Ascending aorta (tissue), 2 donors: Measurements from ENCODE around the gene LIN7B. TPM values are rescaled to one million over a fixed set of nuclear protein-coding genes. Genes with fewer than 3 reads are reported as not detected.
"Not testable (repeated sequence)": the region's sequence is repeated elsewhere in the genome, so short reads cannot be mapped to it uniquely, and the experiment has no call there.

Source experiments
- DNase-seq, 2 donors: peaks; one replicate each; pipeline ENCODE4 v3.0.0-alpha.2; 2019; ENCODE audit warnings: low spot score in 2 of 2
- H3K27ac ChIP-seq, 2 donors: fragments of 200-600 bp; sonication (generic); one replicate each; pipeline ENCODE4 v1.5.1; 2016 to 2017; ENCODE audit warnings: mild to moderate bottlenecking in 1 of 2
- H3K27me3 ChIP-seq: fragments of 200-600 bp; sonication (generic); one replicate; pipeline ENCODE4 v1.5.1; 2017
- H3K36me3 ChIP-seq, 2 donors: fragments of 200-600 bp; sonication (generic); one replicate each; pipeline ENCODE4 v1.5.1; 2016
- H3K4me1 ChIP-seq, 2 donors: fragments of 200-600 bp; sonication (generic); one replicate each; pipeline ENCODE4 v1.5.1; 2016 to 2017; ENCODE audit warnings: mild to moderate bottlenecking in 1 of 2
- H3K4me3 ChIP-seq, 2 donors: fragments of 200-600 bp; sonication (generic); one replicate each; pipeline ENCODE4 v1.5.1; 2016 to 2017; ENCODE audit warnings: mild to moderate bottlenecking in 1 of 2
- H3K9me3 ChIP-seq, 2 donors: fragments of 200-600 bp; sonication (generic); one replicate each; pipeline ENCODE4 v1.5.1; 2016
- intact Hi-C: fragments of 100-400 bp; cut with DNase I; formaldehyde crosslinking; loops from one replicate; pipeline ENCODE4 v1.15.1; 2023
- total RNA-seq: library from RNA; depleted of rRNA; stranded (reverse); fragments of >200 nt; gene quantifications from one replicate; pipeline ENCODE4 v1.1.0, GENCODE V29; 2016
- TF ChIP-seq, protein P1 (sequence below), 3 experiments: fragments of 200-600 bp in 2 of 3; fragments of 450-650 bp in 1 of 3; sonication (generic) in 2 of 3; IDR thresholded peaks; one replicate each; pipeline ENCODE4 v1.5.1; 2016 to 2019; ENCODE audit warnings: antibody characterized with exemption in 3 of 3, mild to moderate bottlenecking in 1 of 3, moderate library complexity in 1 of 3

LIN7B gene
- total RNA-seq, 1 donor from 2014 or later, result 42.1 TPM

DNA sequence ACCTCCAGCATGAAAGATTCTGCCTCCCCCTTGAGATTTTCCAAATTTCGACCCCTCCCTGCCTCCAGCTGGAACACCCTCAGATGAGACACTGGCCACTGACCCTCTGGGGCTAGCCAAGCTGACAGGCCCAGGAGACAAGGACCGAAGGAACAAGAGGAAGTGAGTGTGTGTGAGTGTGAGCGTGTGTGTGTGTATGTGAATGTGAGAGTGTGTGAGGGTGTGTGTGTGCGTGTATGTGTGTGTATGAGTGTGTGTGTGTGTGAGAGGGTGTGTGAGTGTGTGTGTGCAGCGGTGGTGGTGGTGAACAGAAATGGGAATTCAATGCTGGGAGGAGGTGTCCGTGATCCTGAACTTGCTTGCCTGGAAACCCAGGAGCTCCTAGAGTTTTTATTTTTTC lies 27.2 kb downstream of the LIN7B start:
- TF ChIP-seq, protein P1, sequence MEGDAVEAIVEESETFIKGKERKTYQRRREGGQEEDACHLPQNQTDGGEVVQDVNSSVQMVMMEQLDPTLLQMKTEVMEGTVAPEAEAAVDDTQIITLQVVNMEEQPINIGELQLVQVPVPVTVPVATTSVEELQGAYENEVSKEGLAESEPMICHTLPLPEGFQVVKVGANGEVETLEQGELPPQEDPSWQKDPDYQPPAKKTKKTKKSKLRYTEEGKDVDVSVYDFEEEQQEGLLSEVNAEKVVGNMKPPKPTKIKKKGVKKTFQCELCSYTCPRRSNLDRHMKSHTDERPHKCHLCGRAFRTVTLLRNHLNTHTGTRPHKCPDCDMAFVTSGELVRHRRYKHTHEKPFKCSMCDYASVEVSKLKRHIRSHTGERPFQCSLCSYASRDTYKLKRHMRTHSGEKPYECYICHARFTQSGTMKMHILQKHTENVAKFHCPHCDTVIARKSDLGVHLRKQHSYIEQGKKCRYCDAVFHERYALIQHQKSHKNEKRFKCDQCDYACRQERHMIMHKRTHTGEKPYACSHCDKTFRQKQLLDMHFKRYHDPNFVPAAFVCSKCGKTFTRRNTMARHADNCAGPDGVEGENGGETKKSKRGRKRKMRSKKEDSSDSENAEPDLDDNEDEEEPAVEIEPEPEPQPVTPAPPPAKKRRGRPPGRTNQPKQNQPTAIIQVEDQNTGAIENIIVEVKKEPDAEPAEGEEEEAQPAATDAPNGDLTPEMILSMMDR (IDR thresholded peaks at IDR 0.05), result no peak
- Histone ChIP-seq H3K4me3 (no peak overlapping the region), H3K9me3 (no peaks in the 10 kb centered on the region), H3K36me3 (no peaks in the 10 kb centered on the region), H3K4me1 (peaks cover 0 to 7% of the 10 kb centered on the region in 2 donors), H3K27me3 (no peaks in the 10 kb centered on the region), H3K27ac (no peak overlapping the region)
- intact Hi-C loops, result loop anchor here (10.0 kb wide), 1 partner anchor 357 kb away; no protein-coding TSS in a partner anchor
- no peak for DNase-seq

DNA sequence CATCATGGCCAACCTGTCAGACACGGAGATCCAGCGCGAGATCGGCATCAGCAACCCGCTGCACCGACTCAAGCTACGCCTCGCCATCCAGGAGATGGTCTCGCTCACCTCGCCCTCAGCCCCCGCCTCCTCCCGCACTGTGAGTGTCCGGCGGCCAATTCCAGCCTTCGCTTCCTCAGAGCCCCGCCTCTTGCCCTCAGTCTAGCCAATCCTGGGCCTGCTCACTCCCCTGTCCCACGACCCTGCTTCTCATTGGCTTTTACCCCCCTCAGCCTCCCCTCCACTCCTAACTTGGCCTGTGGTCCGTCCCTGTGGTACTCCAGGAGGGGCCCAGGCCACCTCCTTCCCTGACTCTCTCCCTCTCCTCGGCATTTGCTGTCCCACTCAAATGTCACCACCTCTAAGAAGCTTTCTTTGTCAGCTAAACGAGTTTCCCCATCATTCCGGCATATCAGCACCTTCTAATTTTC lies 28.7 kb downstream of the LIN7B start:
- Histone ChIP-seq H3K27me3 (no peaks in the 10 kb centered on the region), H3K4me1 (peaks cover 0 to 8% of the 10 kb centered on the region in 2 donors), H3K36me3 (no peaks in the 10 kb centered on the region), H3K4me3 (peak overlapping the region; percentile 41 to 67), H3K9me3 (no peaks in the 10 kb centered on the region), H3K27ac (no peak overlapping the region)
- peak; percentile 64 to 94 for DNase-seq
- intact Hi-C loops, result loop anchor here (2.0 to 10.0 kb wide), 2 partner anchors 14 to 358 kb away; no protein-coding TSS in a partner anchor
- TF ChIP-seq, protein P1 (IDR thresholded peaks at IDR 0.05), result no peak

DNA sequence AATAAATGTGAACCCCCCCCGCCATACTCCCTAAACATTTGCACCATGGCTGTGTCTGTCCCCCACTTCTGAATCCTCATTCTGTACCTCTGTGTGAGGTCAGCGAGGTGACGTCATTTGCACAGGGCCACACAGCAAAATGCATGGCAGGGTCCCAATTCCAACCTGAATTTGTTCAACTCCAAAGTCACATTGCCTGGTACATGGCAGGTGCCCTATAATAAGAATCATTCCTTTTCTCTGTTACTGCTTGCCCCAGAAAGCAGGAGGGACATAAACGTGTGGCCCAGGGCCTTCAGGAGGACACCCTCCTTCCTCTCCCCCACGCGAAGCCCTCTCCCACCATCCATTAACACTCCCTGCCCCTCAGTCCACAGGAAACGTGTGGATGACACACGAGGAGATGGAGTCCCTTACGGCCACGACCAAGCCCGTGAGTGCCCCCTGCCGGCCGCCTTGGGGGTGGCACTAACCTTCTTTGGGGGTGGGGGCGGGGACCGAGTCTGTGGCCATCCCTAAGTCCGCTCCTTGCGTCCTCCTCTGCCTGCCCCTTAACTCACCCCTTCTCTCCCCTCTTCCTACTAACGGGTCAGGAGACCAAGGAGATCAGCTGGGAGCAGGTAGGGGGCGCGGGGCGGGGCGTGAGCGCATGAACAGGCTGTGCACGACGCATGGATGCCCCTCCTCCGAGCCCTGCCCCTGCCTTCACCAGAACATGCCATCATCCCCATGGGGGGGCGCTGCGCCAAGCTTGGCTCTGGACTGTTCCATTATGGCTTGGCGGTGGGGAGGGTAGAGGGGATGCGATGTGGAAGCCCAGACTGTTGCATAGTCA lies 31.6 kb downstream of the LIN7B start:
- TF ChIP-seq, protein P1 (IDR thresholded peaks at IDR 0.05), result peak; percentile 73 to 96 (median 91)
- H3K9me3 ChIP-seq, result no peaks in the 10 kb centered on the region
- H3K27ac ChIP-seq, result no peak overlapping the region
- peaks cover 5 to 20% of the 10 kb centered on the region in 2 donors for H3K4me1 ChIP-seq
- H3K36me3 ChIP-seq, result no peaks in the 10 kb centered on the region
- H3K27me3 ChIP-seq, result no peaks in the 10 kb centered on the region
- intact Hi-C loops, result loop anchor here (1.0 to 10.0 kb wide), 3 partner anchors 47 to 361 kb away; partner anchors contain the start of genes GYS1 and RUVBL2
- DNase-seq, result peak in 1 of 2 donors; percentile 91
- peak overlapping the region in 1 of 2 donors; percentile 49 for H3K4me3 ChIP-seq

DNA sequence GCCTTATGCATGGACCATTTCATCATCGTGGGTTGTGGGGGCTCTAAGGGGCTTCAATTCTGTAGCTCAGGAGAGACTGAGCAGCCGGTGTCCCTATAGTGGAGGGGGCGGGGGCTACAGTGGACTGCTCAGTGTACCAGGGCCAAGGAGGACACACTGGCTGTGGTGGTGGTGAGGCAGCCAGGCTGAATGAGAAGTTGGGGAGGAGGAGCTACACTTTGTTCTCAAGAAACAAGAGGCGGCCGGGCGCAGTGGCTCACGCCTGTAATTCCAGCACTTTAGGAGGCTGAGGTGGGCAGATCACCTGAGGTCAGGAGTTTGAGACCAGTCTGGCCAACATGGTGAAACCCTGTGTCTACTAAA lies 32.2 kb downstream of the LIN7B start:
- H3K27ac ChIP-seq, H3K36me3 ChIP-seq: not testable (repeated sequence)
- peaks cover 5 to 26% of the 10 kb centered on the region in 2 donors for H3K4me1 ChIP-seq

DNA sequence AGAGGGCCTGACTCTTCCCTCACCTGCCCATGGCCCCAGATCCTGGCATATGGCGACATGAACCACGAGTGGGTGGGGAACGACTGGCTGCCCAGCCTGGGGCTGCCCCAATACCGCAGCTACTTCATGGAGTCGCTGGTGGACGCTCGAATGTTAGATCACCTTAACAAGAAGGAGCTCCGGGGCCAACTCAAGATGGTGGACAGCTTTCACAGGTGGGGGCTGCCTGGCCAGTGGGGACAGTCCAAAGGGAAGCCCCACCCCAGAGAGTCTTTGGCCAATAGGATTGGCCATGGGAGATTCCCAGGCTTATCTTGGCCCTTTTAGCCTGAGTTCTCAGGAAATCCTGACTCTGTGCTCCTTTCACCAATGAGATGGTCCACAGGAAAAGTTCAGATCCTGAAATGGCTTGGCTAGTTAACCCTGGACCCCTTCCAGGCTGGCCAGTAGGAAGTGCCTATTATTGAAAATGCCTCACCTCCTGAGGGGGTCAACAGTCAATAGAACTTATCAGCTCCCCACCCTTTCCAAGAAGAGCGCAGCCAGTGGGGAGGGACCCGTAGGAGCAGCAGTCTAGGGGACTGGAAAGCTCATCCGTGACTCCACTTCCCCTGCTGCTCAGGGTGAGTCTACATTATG lies 34.0 kb downstream of the LIN7B start:
- Histone ChIP-seq H3K36me3 (no peaks in the 10 kb centered on the region), H3K9me3 (no peaks in the 10 kb centered on the region), H3K27ac (no peak overlapping the region), H3K4me1 (peaks cover 5 to 26% of the 10 kb centered on the region in 2 donors), H3K4me3 (peak overlapping the region; percentile 55 to 89), H3K27me3 (no peaks in the 10 kb centered on the region)
- DNase-seq, result no peak
- intact Hi-C loops, result loop anchor here (5.0 to 10.0 kb wide), 2 partner anchors 156 to 363 kb away; partner anchors contain the start of genes GYS1 and RUVBL2
- TF ChIP-seq, protein P1 (IDR thresholded peaks at IDR 0.05), result no peak

More for the DNA sequence above, 32.2 kb downstream of the LIN7B start:
- not testable (repeated sequence) for DNase-seq, H3K9me3 ChIP-seq, H3K27me3 ChIP-seq
- intact Hi-C loops, result loop anchor here (5.0 to 10.0 kb wide), 2 partner anchors 154 to 362 kb away; partner anchors contain the start of genes GYS1 and RUVBL2
- peak overlapping the region in 1 of 2 donors; percentile 49 for H3K4me3 ChIP-seq
